ENCODE measurements around the gene TMEM38A. TPM values are rescaled to one million over a fixed set of nuclear protein-coding genes. Genes with fewer than 3 reads are reported as not detected.
"Not testable (repeated sequence)": the region's sequence is repeated elsewhere in the genome, so short reads cannot be mapped to it uniquely, and the experiment has no call there.

The TMEM38A gene
- total RNA-seq, 8 experiments from 2014 or later, result 1.2 to 7.4 (median 3.9) TPM

DNA sequence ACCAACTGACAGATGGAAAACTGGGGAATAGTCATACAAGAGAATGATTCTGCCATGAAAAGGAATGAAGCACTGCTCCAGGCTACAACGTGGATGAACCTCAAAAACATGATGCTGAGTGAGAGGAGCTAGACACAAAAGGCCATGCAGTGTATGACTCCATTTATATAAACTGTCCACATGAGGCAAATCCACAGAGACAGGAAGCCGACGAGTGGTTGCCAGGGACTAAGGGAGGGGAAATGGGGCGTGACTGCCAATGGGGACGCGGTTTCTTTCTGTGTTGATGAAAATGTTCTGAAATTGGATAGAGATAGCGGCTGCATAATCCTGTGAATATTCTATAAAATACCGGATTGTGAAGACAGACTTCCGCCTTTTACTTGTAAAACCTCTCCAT is 11.2 kb upstream of the TMEM38A start:
- Histone ChIP-seq H3K4me1 (replicated peaks in 1 of 2) (no peaks in the 10 kb centered on the region), H3K4me3 (no peak overlapping the region), H3K27ac (no peak overlapping the region)
- peak in 2 of 8 experiments; percentile 32 to 48 for ATAC-seq (replicated peaks in 6 of 8)
- WGBS, 10 experiments, result 20 to 100% (median 80%) methylated on average over 1 to 9 of the region's 9 CpGs; no CpG with 5 or more reads in 1 of the 10 experiments
- in situ Hi-C loops (cut with MboI; ENCODE audit: low pct_unique_long_range_greater_than_20kb in 2 of 9, low sequenced_read_pairs in 9 of 9, unreplicated experiment in 9 of 9), result no loop called here

- Histone ChIP-seq H3K4me1 (replicated peaks in 1 of 2) (no peaks in the 10 kb centered on the region), H3K4me3 (no peak overlapping the region), H3K27ac (no peak overlapping the region)
- in situ Hi-C loops (cut with MboI; ENCODE audit: low pct_unique_long_range_greater_than_20kb in 2 of 9, low sequenced_read_pairs in 9 of 9, unreplicated experiment in 9 of 9), result no loop called here
- WGBS, 10 experiments, result 100% methylated on average over 1 to 2 of the region's 2 CpGs; no CpG with 5 or more reads in 5 of the 10 experiments
- ATAC-seq (replicated peaks in 6 of 8), result no peak
These were observed 10.1 kb upstream of the TMEM38A start for GRCh38 chr19:16650821-16651220.

DNA sequence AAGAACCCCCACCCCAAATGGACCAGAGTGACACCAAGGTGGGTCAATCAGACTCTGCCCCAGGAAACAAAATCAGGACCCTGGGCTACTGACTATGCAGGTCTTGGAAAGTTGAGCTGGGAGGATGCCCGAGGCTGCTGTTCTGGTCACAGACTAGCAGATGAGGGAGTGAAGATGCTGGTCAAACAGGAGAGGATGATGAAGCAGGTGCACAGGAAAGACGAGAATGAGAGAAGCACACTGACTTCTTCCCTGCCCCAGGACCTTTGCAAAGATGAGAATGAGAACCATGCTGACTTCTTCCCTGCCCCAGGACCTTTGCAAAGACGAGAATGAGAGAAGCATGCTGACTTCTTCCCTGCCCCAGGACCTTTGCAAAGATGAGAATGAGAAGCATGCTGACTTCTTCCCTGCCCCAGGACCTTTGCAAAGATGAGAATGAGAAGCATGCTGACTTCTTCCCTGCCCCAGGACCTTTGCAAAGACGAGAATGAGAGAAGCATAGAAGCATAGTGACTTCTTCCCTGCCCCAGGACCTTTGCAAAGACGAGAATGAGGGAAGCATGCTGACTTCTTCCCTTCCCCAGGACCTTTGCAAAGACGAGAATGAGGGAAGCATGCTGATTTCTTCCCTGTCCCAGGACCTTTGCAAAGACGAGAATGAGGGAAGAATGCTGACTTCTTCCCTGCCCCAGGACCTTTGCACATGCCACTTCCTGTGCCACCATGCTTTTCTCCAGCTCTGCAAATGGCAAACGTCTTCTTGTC is 9.3 kb upstream of the TMEM38A start:
- H3K4me1 ChIP-seq (replicated peaks in 1 of 2); in situ Hi-C loops (cut with MboI; ENCODE audit: low pct_unique_long_range_greater_than_20kb in 2 of 9, low sequenced_read_pairs in 9 of 9, unreplicated experiment in 9 of 9); H3K4me3 ChIP-seq; H3K27ac ChIP-seq; ATAC-seq (replicated peaks in 6 of 8): not testable (repeated sequence)
- WGBS, 10 experiments, result 0 to 100% (median 89%) methylated on average over 1 to 4 of the region's 8 CpGs

GRCh38 chr19:16652854-16653253 is 8.1 kb upstream of the TMEM38A start:
- Histone ChIP-seq H3K27ac (no peak overlapping the region), H3K4me3 (no peak overlapping the region), H3K4me1 (replicated peaks in 1 of 2) (no peaks in the 10 kb centered on the region)
- 85 to 100% (median 100%) methylated on average over 1 to 4 of the region's 7 CpGs; no CpG with 5 or more reads in 7 of the 10 experiments for WGBS, 10 experiments
- ATAC-seq (replicated peaks in 6 of 8), result no peak
- in situ Hi-C loops (cut with MboI; ENCODE audit: low pct_unique_long_range_greater_than_20kb in 2 of 9, low sequenced_read_pairs in 9 of 9, unreplicated experiment in 9 of 9), result no loop called here

GRCh38 chr19:16654140-16654539 is 6.8 kb upstream of the TMEM38A start:
- H3K4me1 ChIP-seq (replicated peaks in 1 of 2), result peaks cover 0 to 3% of the 10 kb centered on the region in 2 donors
- in situ Hi-C loops (cut with MboI; ENCODE audit: low pct_unique_long_range_greater_than_20kb in 2 of 9, low sequenced_read_pairs in 9 of 9, unreplicated experiment in 9 of 9), result no loop called here
- no peak overlapping the region for H3K27ac ChIP-seq
- 85 to 100% (median 89%) methylated on average over 2 to 3 of the region's 3 CpGs; no CpG with 5 or more reads in 7 of the 10 experiments for WGBS, 10 experiments
- peak in 3 of 8 experiments; percentile 51 to 80 (median 62) for ATAC-seq (replicated peaks in 6 of 8)
- no peak overlapping the region for H3K4me3 ChIP-seq

- no peak overlapping the region for H3K27ac ChIP-seq
- WGBS, 10 experiments, result 49 to 100% (median 93%) methylated on average over 1 to 3 of the region's 3 CpGs; no CpG with 5 or more reads in 5 of the 10 experiments
- in situ Hi-C loops (cut with MboI; ENCODE audit: low pct_unique_long_range_greater_than_20kb in 2 of 9, low sequenced_read_pairs in 9 of 9, unreplicated experiment in 9 of 9), result no loop called here
These were observed 6.3 kb upstream of the TMEM38A start for GRCh38 chr19:16654627-16655026.

DNA sequence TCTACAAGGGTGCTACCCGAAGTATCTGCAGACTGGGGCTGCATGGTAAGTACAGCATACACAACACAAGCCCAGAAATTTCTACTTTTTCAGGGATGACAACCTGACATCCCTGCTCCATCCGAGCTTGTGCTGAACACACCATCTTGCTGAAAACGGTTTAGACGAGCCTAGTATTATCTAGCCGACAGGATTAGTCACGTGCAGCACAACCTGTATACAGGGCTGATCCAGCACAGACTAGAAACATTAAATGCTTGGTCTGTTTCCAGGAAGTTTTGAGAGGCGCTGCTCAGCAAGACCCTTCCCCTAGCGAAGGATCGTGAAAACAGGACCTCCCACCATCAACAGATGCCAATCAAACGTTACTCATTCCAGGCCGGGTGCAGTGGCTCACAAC is 5.2 kb upstream of the TMEM38A start:
- ATAC-seq (replicated peaks in 6 of 8), result no peak
- H3K27ac ChIP-seq, result no peak overlapping the region
- in situ Hi-C loops (cut with MboI; ENCODE audit: low pct_unique_long_range_greater_than_20kb in 2 of 9, low sequenced_read_pairs in 9 of 9, unreplicated experiment in 9 of 9), result no loop called here
- H3K4me3 ChIP-seq, result no peak overlapping the region
- 77 to 99% (median 85%) methylated on average over 1 to 11 of the region's 11 CpGs; no CpG with 5 or more reads in 1 of the 10 experiments for WGBS, 10 experiments
- H3K4me1 ChIP-seq (replicated peaks in 1 of 2), result peaks cover 0 to 3% of the 10 kb centered on the region in 2 donors

More at GRCh38 chr19:16654627-16655026, 6.3 kb upstream of the TMEM38A start:
- peaks cover 0 to 3% of the 10 kb centered on the region in 2 donors for H3K4me1 ChIP-seq (replicated peaks in 1 of 2)
- peak in 3 of 8 experiments; percentile 63 to 78 (median 73) for ATAC-seq (replicated peaks in 6 of 8)
- no peak overlapping the region for H3K4me3 ChIP-seq

GRCh38 chr19:16657384-16657783 is 3.6 kb upstream of the TMEM38A start:
- Histone ChIP-seq H3K27ac (no peak overlapping the region), H3K4me1 (replicated peaks in 1 of 2) (peaks cover 3 to 6% of the 10 kb centered on the region in 2 donors), H3K4me3 (no peak overlapping the region)
- in situ Hi-C loops (cut with MboI; ENCODE audit: low pct_unique_long_range_greater_than_20kb in 2 of 9, low sequenced_read_pairs in 9 of 9, unreplicated experiment in 9 of 9), result no loop called here
- no peak for ATAC-seq (replicated peaks in 6 of 8)
- 67 to 100% (median 90%) methylated on average over 2 to 4 of the region's 5 CpGs; no CpG with 5 or more reads in 4 of the 10 experiments for WGBS, 10 experiments

DNA sequence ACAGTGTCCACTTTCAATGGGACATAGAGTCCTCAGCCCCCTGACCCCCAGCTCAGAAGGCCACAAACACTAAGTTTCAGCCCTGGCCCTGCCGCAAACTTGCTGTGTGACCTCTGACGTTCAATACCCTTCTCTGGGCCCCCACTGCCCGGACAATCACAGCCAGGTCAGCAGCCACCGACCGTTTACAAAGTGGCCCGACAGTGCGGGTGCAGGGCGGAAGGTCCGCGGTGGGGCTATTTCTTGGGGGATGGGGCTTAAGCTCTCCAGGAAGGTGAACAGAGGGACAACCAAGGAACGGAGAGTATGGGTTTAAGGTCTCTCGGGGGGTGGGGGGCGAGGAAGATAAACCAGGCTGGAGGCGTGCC is 1.5 kb upstream of the TMEM38A start:
- peak in 2 of 8 experiments; percentile 1 to 4 for ATAC-seq (replicated peaks in 6 of 8)
- H3K27ac ChIP-seq, result peak overlapping the region; percentile 96 to 97
- in situ Hi-C loops (cut with MboI; ENCODE audit: low pct_unique_long_range_greater_than_20kb in 2 of 9, low sequenced_read_pairs in 9 of 9, unreplicated experiment in 9 of 9), result no loop called here
- H3K4me1 ChIP-seq (replicated peaks in 1 of 2), result peaks cover 3 to 6% of the 10 kb centered on the region in 2 donors
- WGBS, 10 experiments, result 0 to 12% (median 0%) methylated on average over 1 to 3 of the region's 14 CpGs; no CpG with 5 or more reads in 7 of the 10 experiments
- H3K4me3 ChIP-seq, result peak overlapping the region; percentile 65 to 97 (median 79)

DNA sequence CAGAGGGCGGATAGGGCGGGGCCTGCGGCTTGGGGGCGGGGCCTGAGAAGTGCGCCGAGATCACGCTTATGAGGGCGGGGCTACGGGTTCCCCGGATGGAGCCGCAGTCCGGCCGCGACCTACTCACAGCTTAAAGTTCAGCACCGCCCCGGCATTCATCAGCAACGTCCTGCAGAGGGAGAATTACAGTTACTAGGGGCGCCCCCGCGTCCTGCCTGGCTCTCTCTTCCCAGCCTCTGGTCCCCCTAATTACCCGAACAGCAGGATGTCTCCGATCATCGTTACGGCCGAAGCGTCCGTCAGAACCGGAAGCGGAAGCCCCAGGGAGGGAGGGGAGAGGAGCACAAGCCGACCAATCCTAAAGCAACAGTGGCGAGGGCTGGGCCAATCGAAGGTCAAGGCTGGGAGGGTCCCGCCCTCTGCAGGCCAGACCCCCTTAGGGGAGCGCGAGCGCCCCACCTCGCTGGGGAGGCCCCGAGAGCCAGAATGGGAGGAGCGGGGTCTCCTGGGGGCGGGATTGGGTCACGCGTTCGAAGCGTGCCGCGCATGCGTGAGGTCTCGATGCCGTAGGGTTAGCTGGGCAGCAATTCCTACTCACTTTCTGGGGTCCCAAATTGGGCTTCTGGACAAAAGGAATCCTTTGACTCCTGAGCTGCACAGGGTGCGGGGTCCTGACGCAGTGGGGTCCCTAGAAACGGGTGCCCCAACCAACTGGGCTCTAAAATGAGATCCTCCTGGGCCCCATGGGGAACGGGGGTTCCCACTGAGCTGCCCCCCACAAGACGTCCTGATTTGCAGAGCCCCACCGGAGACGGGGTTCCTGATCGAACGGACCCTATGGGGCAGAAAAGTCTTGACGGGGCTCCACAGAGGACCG is 869 bp upstream of the TMEM38A start, which contains the start of gene SMIM7:
Gene SMIM7 (minus strand): TSS at position 313 of the 877 bp plus-strand sequence. CDS start 34 bp downstream, at position 279.
- 0% methylated on average over 1 to 4 of the region's 60 CpGs; no CpG with 5 or more reads in 7 of the 10 experiments for WGBS, 10 experiments
- peaks cover 3 to 6% of the 10 kb centered on the region in 2 donors for H3K4me1 ChIP-seq (replicated peaks in 1 of 2)
- H3K27ac ChIP-seq, result peak within 1 kb of the TSS; percentile 96 to 97
- in situ Hi-C loops (cut with MboI; ENCODE audit: low pct_unique_long_range_greater_than_20kb in 2 of 9, low sequenced_read_pairs in 9 of 9, unreplicated experiment in 9 of 9), result no loop called here
- peak within 1 kb of the TSS; percentile 65 to 97 (median 79) for H3K4me3 ChIP-seq
- ATAC-seq (replicated peaks in 6 of 8), result peak; percentile 92 to 97 (median 96)

- ATAC-seq (replicated peaks in 6 of 8), result no peak
- in situ Hi-C loops (cut with MboI; ENCODE audit: low pct_unique_long_range_greater_than_20kb in 2 of 9, low sequenced_read_pairs in 9 of 9, unreplicated experiment in 9 of 9), result no loop called here
- 0 to 59% (median 8%) methylated on average over 1 to 2 of the region's 31 CpGs; no CpG with 5 or more reads in 5 of the 10 experiments for WGBS, 10 experiments
These were observed 618 bp downstream of the TMEM38A start for GRCh38 chr19:16661480-16662034.

DNA sequence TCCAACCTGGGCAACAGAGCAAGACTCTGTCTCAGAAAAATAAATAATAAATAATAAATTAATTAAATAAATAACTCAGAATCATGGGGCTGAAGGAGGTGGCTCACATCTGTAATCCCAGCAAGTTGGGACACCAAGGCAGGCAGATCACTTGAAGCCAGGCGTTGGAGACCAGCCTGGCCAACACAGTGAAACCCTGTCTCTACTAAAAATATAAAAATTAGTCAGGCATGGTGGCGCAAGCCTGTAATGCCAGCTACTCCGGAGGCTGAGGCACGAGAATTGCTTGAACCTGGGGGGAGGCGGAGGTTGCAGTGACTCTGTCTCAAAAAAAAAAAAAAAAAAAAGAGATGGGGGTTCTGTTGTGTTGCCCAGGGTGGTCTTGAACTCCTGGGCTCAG is 7.2 kb downstream of the TMEM38A start:
- no peaks in the 10 kb centered on the region for H3K4me1 ChIP-seq (replicated peaks in 1 of 2)
- WGBS, 10 experiments, result 22 to 100% (median 94%) methylated on average over 1 to 4 of the region's 5 CpGs; no CpG with 5 or more reads in 3 of the 10 experiments
- H3K4me3 ChIP-seq, result no peak overlapping the region
- no peak overlapping the region for H3K27ac ChIP-seq
- in situ Hi-C loops (cut with MboI; ENCODE audit: low pct_unique_long_range_greater_than_20kb in 2 of 9, low sequenced_read_pairs in 9 of 9, unreplicated experiment in 9 of 9), result no loop called here
- no peak for ATAC-seq (replicated peaks in 6 of 8)

More at GRCh38 chr19:16661480-16662034, 618 bp downstream of the TMEM38A start:
- H3K27ac ChIP-seq, result no peak overlapping the region
- H3K4me1 ChIP-seq (replicated peaks in 1 of 2), result peaks cover 3 to 6% of the 10 kb centered on the region in 2 donors
- peak overlapping the region; percentile 65 to 97 (median 79) for H3K4me3 ChIP-seq
